Activated B cell treated with CpG ODN at 0.5 μM for 24 hours (primary cell): ENCODE data around the gene CRADD. TPM values are rescaled to one million over a fixed set of nuclear protein-coding genes. Genes with fewer than 3 reads are reported as not detected.

Source experiments
- ATAC-seq: fragments of 200-7000 bp; cut with Tn5 transposase; one replicate; pipeline ENCODE4 v1.10.0; 2021; ENCODE audit warnings: low read depth, mild to moderate bottlenecking, moderate library complexity
- CTCF ChIA-PET: fragments of 350-600 bp; sonication (Branson Sonifier 250); formaldehyde crosslinking; loops from one replicate; lab custom pipeline; 2021; ENCODE audit warnings: antibody characterized with exemption; lab: Charles Lee
- POLR2A ChIA-PET: fragments of 350-600 bp; sonication (Branson Sonifier 250); formaldehyde crosslinking; loops from one replicate; lab custom pipeline; 2021; ENCODE audit warnings: antibody characterized with exemption; lab: Charles Lee
- DNase-seq: peaks from one replicate; pipeline ENCODE4 v3.0.0; 2022
- H3K27ac Mint-ChIP-seq: one replicate; pipeline ENCODE4 v1.8.0; 2020; ENCODE audit warnings: mixed read lengths
- H3K27me3 Mint-ChIP-seq: one replicate; pipeline ENCODE4 v1.8.0; 2021; ENCODE audit warnings: mixed read lengths
- H3K36me3 Mint-ChIP-seq: one replicate; pipeline ENCODE4 v1.8.0; 2021; ENCODE audit warnings: low read depth, mixed read lengths
- H3K4me1 Mint-ChIP-seq: one replicate; pipeline ENCODE4 v1.8.0; 2021; ENCODE audit warnings: mixed read lengths
- H3K4me3 Mint-ChIP-seq: one replicate; pipeline ENCODE4 v1.8.0; 2020; ENCODE audit warnings: mild to moderate bottlenecking, mixed read lengths
- H3K9me3 Mint-ChIP-seq: one replicate; pipeline ENCODE4 v1.8.0; 2020; ENCODE audit warnings: mixed read lengths
- intact Hi-C: fragments of 100-400 bp; cut with micrococcal nuclease; formaldehyde crosslinking; loops from one replicate; pipeline ENCODE4 v1.15.1; 2024
- total RNA-seq: library from RNA; stranded (reverse); gene quantifications from 2 replicates; pipeline ENCODE4 v1.2.3, GENCODE V29; 2022
- TF ChIP-seq, protein P1 (sequence below): fragments of 200-600 bp; IDR thresholded peaks from one replicate; pipeline ENCODE4 v1.8.0; 2022; ENCODE audit warnings: antibody characterized with exemption, mild to moderate bottlenecking

The CRADD gene
- total RNA-seq, 1 donor from 2014 or later, result 15.3 TPM

DNA sequence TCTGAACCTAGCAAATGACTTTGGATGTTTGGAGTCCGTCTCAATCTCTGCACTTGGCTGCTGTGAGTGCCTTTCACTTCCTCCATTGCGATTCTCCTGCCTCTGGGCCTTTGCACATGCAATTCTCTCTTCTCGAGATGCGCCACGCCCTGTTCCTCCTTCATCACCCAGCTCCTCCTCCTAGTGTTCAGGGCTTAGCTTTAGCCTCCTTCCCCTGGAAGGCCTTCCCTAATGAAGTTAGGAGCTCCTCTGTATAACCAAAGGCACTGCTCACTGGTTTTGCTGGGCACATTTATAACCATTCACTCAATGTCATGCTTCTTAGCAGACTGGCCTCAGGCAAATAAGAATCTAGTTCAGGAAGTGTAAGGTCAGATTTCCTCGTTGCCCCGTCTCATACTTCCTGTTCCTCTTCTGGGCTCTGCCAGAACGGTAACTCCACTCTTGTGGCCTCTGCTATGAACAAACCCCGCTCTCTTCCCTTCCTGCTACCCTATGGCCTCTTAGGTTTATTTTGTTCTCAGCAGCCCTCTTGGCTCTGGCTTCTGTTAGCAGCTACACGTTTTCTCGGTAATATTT, 171.4 kb downstream of the CRADD start:
- Mint-ChIP-seq H3K27me3 (no peaks in the 10 kb centered on the region), H3K9me3 (peaks cover 6% of the 10 kb centered on the region), H3K4me3 (no peak overlapping the region), H3K4me1 (peaks cover 24% of the 10 kb centered on the region), H3K27ac (peak overlapping the region; percentile 70), H3K36me3 (peaks cover 6% of the 10 kb centered on the region)
- POLR2A ChIA-PET, result no interaction called here
- CTCF ChIA-PET, result interaction anchor here (1.6 kb wide), 1 partner anchor 346 kb away, joined by 5 read pairs; no protein-coding TSS in a partner anchor
- intact Hi-C loops, result loop anchor here (5.0 kb wide), 1 partner anchor 171 kb away; the partner anchor contains the start of gene CRADD
- TF ChIP-seq, protein P1, sequence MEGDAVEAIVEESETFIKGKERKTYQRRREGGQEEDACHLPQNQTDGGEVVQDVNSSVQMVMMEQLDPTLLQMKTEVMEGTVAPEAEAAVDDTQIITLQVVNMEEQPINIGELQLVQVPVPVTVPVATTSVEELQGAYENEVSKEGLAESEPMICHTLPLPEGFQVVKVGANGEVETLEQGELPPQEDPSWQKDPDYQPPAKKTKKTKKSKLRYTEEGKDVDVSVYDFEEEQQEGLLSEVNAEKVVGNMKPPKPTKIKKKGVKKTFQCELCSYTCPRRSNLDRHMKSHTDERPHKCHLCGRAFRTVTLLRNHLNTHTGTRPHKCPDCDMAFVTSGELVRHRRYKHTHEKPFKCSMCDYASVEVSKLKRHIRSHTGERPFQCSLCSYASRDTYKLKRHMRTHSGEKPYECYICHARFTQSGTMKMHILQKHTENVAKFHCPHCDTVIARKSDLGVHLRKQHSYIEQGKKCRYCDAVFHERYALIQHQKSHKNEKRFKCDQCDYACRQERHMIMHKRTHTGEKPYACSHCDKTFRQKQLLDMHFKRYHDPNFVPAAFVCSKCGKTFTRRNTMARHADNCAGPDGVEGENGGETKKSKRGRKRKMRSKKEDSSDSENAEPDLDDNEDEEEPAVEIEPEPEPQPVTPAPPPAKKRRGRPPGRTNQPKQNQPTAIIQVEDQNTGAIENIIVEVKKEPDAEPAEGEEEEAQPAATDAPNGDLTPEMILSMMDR, result no peak
- DNase-seq (no peak), ATAC-seq (peak; percentile 61)

DNA sequence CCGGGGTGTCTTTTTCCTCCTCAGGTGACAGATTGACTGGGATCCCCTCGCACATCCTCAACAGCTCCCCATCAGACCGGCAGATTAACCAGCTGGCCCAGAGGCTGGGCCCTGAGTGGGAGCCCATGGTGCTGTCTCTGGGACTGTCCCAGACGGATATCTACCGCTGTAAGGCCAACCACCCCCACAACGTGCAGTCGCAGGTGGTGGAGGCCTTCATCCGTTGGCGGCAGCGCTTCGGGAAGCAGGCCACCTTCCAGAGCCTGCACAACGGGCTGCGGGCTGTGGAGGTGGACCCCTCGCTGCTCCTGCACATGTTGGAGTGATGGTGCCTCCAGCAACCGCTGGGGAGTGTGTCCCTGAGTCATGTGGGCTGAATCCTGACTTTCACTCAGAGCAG, 172.8 kb downstream of the CRADD start:
- Mint-ChIP-seq H3K27me3 (no peaks in the 10 kb centered on the region), H3K36me3 (peaks cover 6% of the 10 kb centered on the region), H3K4me3 (no peak overlapping the region), H3K27ac (no peak overlapping the region), H3K9me3 (peaks cover 6% of the 10 kb centered on the region), H3K4me1 (peaks cover 24% of the 10 kb centered on the region)
- CTCF ChIA-PET, result no interaction called here
- POLR2A ChIA-PET, result no interaction called here
- DNase-seq (no peak), ATAC-seq (no peak)
- intact Hi-C loops, result loop anchor here (5.0 kb wide), 1 partner anchor 173 kb away; the partner anchor contains the start of gene CRADD
- TF ChIP-seq, protein P1, result no peak

DNA sequence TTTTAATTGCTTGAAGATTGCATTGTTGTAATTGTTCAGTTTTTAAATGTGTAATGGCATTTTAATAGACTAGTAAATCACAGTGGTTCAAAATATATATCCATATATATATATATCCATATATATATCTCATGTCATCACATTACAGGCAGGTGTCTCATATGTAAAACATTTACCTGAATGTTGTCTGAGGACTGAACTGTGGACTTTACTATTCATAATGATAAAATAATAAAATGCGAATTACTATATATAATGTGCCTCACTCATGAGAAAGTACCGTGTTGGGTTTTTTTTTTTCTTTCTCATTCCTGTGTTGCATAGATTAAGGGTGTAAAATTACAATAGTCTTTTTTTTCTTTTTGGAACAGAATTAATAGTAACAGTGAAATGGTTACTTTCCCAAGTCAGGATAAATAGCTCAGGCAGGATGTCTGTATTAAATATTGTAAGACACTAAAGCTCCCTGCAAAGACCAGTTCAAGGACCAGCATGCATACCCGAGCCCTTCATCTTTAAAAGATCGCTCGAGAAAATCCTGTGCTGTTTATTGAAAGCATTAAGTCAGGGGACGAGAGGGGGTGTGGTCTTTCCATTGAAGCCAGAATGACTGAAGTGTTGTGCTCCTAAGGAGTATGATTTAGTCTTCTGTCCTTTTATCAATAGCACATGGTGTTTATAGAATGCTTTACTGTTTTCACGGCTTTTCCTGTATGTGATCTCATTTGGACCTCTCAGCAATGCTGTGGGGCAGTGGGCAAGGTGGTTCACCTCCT, 173.5 kb downstream of the CRADD start:
- Mint-ChIP-seq H3K27me3 (no peaks in the 10 kb centered on the region), H3K4me1 (peaks cover 24% of the 10 kb centered on the region), H3K4me3 (no peak overlapping the region), H3K9me3 (peaks cover 6% of the 10 kb centered on the region), H3K27ac (no peak overlapping the region), H3K36me3 (peaks cover 6% of the 10 kb centered on the region)
- intact Hi-C loops, result no loop called here
- TF ChIP-seq, protein P1, result no peak
- ChIA-PET POLR2A (no interaction called here), CTCF (no interaction called here)
- no peak for DNase-seq
- ATAC-seq, result no peak

DNA sequence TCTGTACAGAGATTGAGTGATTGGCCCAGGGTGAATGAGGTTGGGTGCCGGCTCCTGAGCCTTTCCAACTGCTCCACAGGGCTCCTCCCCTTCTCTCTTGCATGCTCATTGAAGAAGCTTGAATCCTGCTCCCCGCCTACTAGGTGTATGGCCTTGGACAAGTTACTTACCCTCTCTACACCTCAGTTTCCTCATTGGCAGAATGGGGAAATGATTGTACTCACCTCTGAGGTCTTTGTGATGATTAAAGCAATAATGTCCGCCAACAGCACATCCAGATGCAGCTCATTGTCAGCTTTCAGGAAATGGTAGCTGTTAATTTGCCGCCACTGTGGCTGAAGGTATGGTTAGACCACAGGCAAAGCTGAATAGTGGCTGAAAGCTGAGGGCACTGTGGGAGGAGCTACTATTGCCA, 174.1 kb downstream of the CRADD start:
- TF ChIP-seq, protein P1, result no peak
- intact Hi-C loops, result no loop called here
- POLR2A ChIA-PET, result no interaction called here
- H3K4me3 Mint-ChIP-seq, result no peak overlapping the region
- no peak for ATAC-seq
- CTCF ChIA-PET, result no interaction called here
- peaks cover 6% of the 10 kb centered on the region for H3K36me3 Mint-ChIP-seq
- H3K9me3 Mint-ChIP-seq, result peaks cover 6% of the 10 kb centered on the region
- peaks cover 24% of the 10 kb centered on the region for H3K4me1 Mint-ChIP-seq
- H3K27me3 Mint-ChIP-seq, result no peaks in the 10 kb centered on the region
- DNase-seq, result no peak
- H3K27ac Mint-ChIP-seq, result no peak overlapping the region

DNA sequence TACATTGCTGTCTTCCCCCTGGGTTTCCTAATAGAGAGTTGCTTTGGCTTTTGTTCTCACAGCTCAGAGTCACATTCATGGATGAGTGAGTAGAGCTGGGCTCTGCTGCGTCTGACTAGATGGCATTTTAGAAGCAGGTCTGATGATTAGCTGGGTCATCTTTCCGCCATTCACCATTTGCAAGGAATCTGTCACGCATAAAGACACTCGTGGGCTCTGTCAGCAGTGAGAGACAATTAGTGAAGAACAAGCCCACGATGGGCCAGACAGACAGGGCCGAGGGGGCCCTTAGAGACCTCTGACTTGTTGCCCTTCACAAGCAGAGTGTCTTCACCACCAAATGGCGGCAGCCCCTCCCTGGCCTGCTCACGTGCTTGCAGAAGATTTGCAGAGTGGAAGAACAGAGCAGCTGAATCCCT, 175.0 kb downstream of the CRADD start:
- H3K27ac Mint-ChIP-seq, result no peak overlapping the region
- no peak overlapping the region for H3K4me3 Mint-ChIP-seq
- TF ChIP-seq, protein P1, result no peak
- H3K4me1 Mint-ChIP-seq, result peaks cover 19% of the 10 kb centered on the region
- peaks cover 6% of the 10 kb centered on the region for H3K36me3 Mint-ChIP-seq
- ATAC-seq, result no peak
- no peaks in the 10 kb centered on the region for H3K27me3 Mint-ChIP-seq
- CTCF ChIA-PET, result no interaction called here
- H3K9me3 Mint-ChIP-seq, result peaks cover 6% of the 10 kb centered on the region
- intact Hi-C loops, result no loop called here
- POLR2A ChIA-PET, result no interaction called here
- DNase-seq, result no peak
